DND-41 (cell line): ENCODE results near the gene TET3.

Experiments
- CTCF ChIP-seq: IDR thresholded peaks from 2 replicates; pipeline ENCODE4 v1.5.1; 2012; ENCODE audit warnings: borderline replicate concordance, low read length, moderate library complexity, mild to moderate bottlenecking; ENCODE audit not compliant: poor library complexity, severe bottlenecking; ENCODE audit errors: extremely low read depth
- EZH2 ChIP-seq: IDR thresholded peaks from 3 replicates; pipeline ENCODE4 v1.6.1; 2012; ENCODE audit warnings: borderline replicate concordance, low read depth, mild to moderate bottlenecking, moderate library complexity, low read length, inconsistent platforms; ENCODE audit not compliant: severe bottlenecking

GRCh38 chr2:73946215-73946614, 38.5 kb upstream of the TET3 start:
- no peak for TF ChIP-seq CTCF
- no peak for TF ChIP-seq EZH2
